DMS 273 (cell line): ENCODE measurements around the gene KIF9.
"Not testable (repeated sequence)": the region's sequence is repeated elsewhere in the genome, so short reads cannot be mapped to it uniquely, and the experiment has no call there.

ENCODE experiments used
- DNase-seq: peaks from one replicate; lab custom pipeline; 2025; ENCODE audit not compliant: unreplicated experiment; lab: John Stamatoyannopoulos, UW

KIF9 gene

GRCh38 chr3:47295322-47295721 is 12.7 kb upstream of the KIF9 start:
- DNase-seq = no peak

GRCh38 chr3:47294392-47294791 is 11.8 kb upstream of the KIF9 start:
- no peak for DNase-seq

GRCh38 chr3:47293822-47294221 is 11.2 kb upstream of the KIF9 start:
- DNase-seq = no peak

- DNase-seq = not testable (repeated sequence)
These were observed 9.3 kb upstream of the KIF9 start for GRCh38 chr3:47291754-47292420.

GRCh38 chr3:47291158-47291753 is 8.7 kb upstream of the KIF9 start:
- DNase-seq = no peak

GRCh38 chr3:47288966-47289910 is 6.6 kb upstream of the KIF9 start:
- no peak for DNase-seq

GRCh38 chr3:47283591-47284364 is 1.2 kb upstream of the KIF9 start:
- DNase-seq = peak; percentile 57

- peak; percentile 41 for DNase-seq
These were observed 566 bp upstream of the KIF9 start for GRCh38 chr3:47283193-47283537.

- DNase-seq = no peak
These were observed 2.1 kb downstream of the KIF9 start for GRCh38 chr3:47280519-47280918.

GRCh38 chr3:47276558-47276957 is 6.0 kb downstream of the KIF9 start:
- no peak for DNase-seq

GRCh38 chr3:47274652-47275051 is 7.9 kb downstream of the KIF9 start:
- DNase-seq = no peak

GRCh38 chr3:47273564-47273963 is 9.0 kb downstream of the KIF9 start:
- no peak for DNase-seq

GRCh38 chr3:47270526-47270925 is 12.1 kb downstream of the KIF9 start:
- no peak for DNase-seq

- no peak for DNase-seq
These were observed 15.1 kb downstream of the KIF9 start for GRCh38 chr3:47267490-47267824.

GRCh38 chr3:47266709-47267489 is 15.7 kb downstream of the KIF9 start:
- peak; percentile 80 for DNase-seq

- no peak for DNase-seq
These were observed 16.7 kb downstream of the KIF9 start for GRCh38 chr3:47265725-47266428.

GRCh38 chr3:47265008-47265407 is 17.6 kb downstream of the KIF9 start:
- DNase-seq = no peak

- no peak for DNase-seq
These were observed 21.3 kb downstream of the KIF9 start for GRCh38 chr3:47261301-47261700.

- no peak for DNase-seq
These were observed 22.0 kb downstream of the KIF9 start for GRCh38 chr3:47260605-47261004.

- no peak for DNase-seq
These were observed 23.5 kb downstream of the KIF9 start for GRCh38 chr3:47259114-47259513.
